HEK293T (cell line): Measurements from ENCODE around the gene ALPL.

Experiments
- CTCF ChIA-PET: fragments of 350-600 bp; formaldehyde crosslinking; extraction: SDS; loops from one replicate; lab custom pipeline; 2021; ENCODE audit warnings: antibody characterized with exemption, inconsistent platforms; lab: Yijun Ruan, JAX
- POLR2A ChIA-PET: fragments of 350-600 bp; formaldehyde crosslinking; extraction: SDS; loops from one replicate; lab custom pipeline; 2020; ENCODE audit warnings: antibody characterized with exemption, inconsistent platforms; lab: Yijun Ruan, JAX
- DNase-seq: peaks from one replicate; pipeline ENCODE4 v3.0.0; 2012; ENCODE audit warnings: mixed read lengths; ENCODE audit errors: extremely low spot score
- ARNT ChIP-seq: fragments of 450-650 bp; IDR thresholded peaks from 2 replicates; pipeline ENCODE4 v1.6.1; 2017; ENCODE audit warnings: mild to moderate bottlenecking
- BHLHE40 ChIP-seq: fragments of 450-650 bp; IDR thresholded peaks from 2 replicates; pipeline ENCODE4 v1.6.1; 2016; ENCODE audit warnings: mild to moderate bottlenecking, moderate library complexity, borderline replicate concordance
- CTBP1 ChIP-seq: fragments of 450-650 bp; IDR thresholded peaks from 2 replicates; pipeline ENCODE4 v1.6.1; 2016; ENCODE audit warnings: borderline replicate concordance
- ELF4 ChIP-seq: fragments of 450-650 bp; IDR thresholded peaks from 2 replicates; pipeline ENCODE4 v1.6.1; 2017; ENCODE audit warnings: antibody characterized with exemption
- FOXA1 ChIP-seq: fragments of 450-650 bp; IDR thresholded peaks from 2 replicates; pipeline ENCODE4 v1.6.1; 2016; ENCODE audit warnings: mild to moderate bottlenecking
- FOXK2 ChIP-seq: fragments of 450-650 bp; IDR thresholded peaks from 2 replicates; pipeline ENCODE4 v1.6.1; 2016; ENCODE audit warnings: mild to moderate bottlenecking
- FOXM1 ChIP-seq: fragments of 450-650 bp; IDR thresholded peaks from 2 replicates; pipeline ENCODE4 v1.6.1; 2017; ENCODE audit warnings: mild to moderate bottlenecking, borderline replicate concordance
- HDGF ChIP-seq: fragments of 450-650 bp; IDR thresholded peaks from 2 replicates; pipeline ENCODE4 v1.6.1; 2017; ENCODE audit warnings: antibody characterized with exemption, borderline replicate concordance
- L3MBTL2 ChIP-seq: fragments of 450-650 bp; conservative IDR thresholded peaks from 2 replicates; pipeline ENCODE4 v1.6.1; 2016; ENCODE audit warnings: mild to moderate bottlenecking
- LEF1 ChIP-seq: fragments of 450-650 bp; IDR thresholded peaks from 2 replicates; pipeline ENCODE4 v1.6.1; 2017; ENCODE audit warnings: mild to moderate bottlenecking, borderline replicate concordance
- NFRKB ChIP-seq: fragments of 450-650 bp; IDR thresholded peaks from 2 replicates; pipeline ENCODE4 v1.6.1; 2016; ENCODE audit warnings: mild to moderate bottlenecking, moderate library complexity
- SP1 ChIP-seq: fragments of 450-650 bp; IDR thresholded peaks from 2 replicates; pipeline ENCODE4 v1.6.1; 2017
- SUZ12 ChIP-seq: fragments of 450-650 bp; IDR thresholded peaks from 2 replicates; pipeline ENCODE4 v1.6.1; 2016; ENCODE audit warnings: mild to moderate bottlenecking
- TARDBP ChIP-seq: fragments of 450-650 bp; IDR thresholded peaks from 2 replicates; pipeline ENCODE4 v1.6.1; 2016
- ZNF384 ChIP-seq: fragments of 450-650 bp; IDR thresholded peaks from 2 replicates; pipeline ENCODE4 v1.6.1; 2016
- TF ChIP-seq, protein P1 (sequence below): fragments of 450-650 bp; IDR thresholded peaks from 2 replicates; pipeline ENCODE4 v1.6.1; 2016

The ALPL gene

DNA sequence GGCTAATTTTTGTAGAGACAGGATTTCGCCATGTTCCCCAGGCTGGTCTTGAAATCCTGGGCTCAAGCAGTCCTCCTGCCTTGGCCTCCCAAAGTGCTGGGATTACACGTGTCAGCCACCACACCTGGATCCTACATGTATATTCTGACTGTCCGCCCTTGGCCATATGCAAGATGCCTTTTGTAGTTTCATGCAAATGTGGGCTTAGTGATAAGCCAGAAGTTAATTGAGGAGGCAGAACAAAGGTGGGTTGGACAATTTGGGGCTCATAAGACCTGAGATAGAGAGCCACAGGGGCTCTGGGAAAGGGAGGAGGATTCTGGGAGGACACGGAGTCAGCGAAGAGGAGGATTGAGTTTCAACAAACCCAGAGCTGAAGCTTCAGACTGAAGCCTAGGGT, 24.9 kb downstream of the ALPL start:
- ChIA-PET POLR2A (no interaction called here), CTCF (interaction anchor here (1.2 kb wide), 1 partner anchor 25 kb away, joined by 3 read pairs; no protein-coding TSS in a partner anchor)
- no peak for DNase-seq
- TF ChIP-seq CTBP1 (no peak), ZNF384 (no peak), LEF1 (no peak), NFRKB (no peak)

DNA sequence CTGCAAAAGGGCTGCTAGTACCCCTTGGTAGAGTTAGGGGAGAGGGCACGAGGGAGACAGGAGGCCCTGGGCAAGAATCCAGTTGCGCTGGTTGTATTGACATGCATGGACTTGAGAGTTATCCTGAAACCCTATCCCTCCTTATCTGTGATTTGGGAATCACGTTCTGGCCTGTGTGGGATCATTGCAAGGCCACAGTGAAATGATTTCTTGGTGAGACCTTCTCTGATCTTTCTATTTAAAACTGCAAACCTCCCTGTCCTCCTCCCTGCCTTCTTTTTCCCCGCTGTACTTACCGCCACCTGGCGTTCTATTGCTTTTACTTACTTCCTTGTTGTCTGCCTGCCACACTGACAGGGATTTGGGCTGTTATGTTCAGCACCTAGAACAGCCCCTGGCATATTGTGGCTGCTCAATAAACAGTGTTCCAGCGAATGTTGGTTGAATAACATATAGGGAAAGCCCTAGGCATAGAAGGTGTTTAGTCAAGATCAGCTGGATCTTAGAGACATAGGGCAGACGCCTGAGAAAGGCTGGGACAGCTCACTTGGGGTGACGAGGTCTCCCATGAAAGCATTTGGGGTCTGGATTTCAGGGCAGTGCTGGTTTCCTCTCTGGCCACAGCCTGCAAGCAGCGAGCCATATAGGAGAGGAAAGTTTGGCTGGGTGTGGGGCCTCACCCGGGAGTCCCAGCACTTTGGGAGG, 25.6 kb downstream of the ALPL start:
- POLR2A ChIA-PET, result no interaction called here
- peak; percentile 71 for DNase-seq
- CTCF ChIA-PET, result interaction anchor here (0.6 to 1.2 kb wide), 4 partner anchors 14 to 57 kb away, joined by 3 to 5 read pairs (median 3); no protein-coding TSS in a partner anchor
- TF ChIP-seq ELF4, result 0 out of 2 replicates have a peak, but pooled peaks have one; percentile 16
- TF ChIP-seq ARNT, result no peak

DNA sequence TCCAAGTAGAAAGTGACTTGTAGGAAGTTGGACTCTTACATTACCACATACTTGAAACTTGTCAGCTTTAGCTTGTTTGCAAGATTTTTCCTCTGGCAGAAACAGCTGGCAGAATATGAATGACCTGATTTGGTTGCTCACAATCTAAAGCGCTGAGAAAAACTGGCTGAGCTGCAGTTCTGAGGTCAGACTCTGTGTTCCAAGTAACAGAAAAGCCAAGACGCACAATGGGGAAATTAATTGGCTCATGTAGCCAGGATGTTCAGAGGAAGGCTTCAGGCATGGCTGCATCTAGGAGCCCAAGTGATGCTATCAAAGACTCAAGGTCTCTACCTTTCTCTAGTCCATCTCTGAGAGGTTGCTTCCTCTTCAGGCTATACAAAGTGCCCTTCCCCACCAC, 27.0 kb downstream of the ALPL start:
- ChIA-PET POLR2A (no interaction called here), CTCF (interaction anchor here (0.6 to 2.0 kb wide), 3 partner anchors 30 to 345 kb away, joined by 4 to 5 read pairs (median 5); no protein-coding TSS in a partner anchor)
- no peak for DNase-seq
- TF ChIP-seq ZNF384, result no peak
- TF ChIP-seq L3MBTL2, result no peak
- no peak for TF ChIP-seq LEF1
- no peak for TF ChIP-seq ARNT
- no peak for TF ChIP-seq SUZ12
- TF ChIP-seq FOXM1, result no peak
- no peak for TF ChIP-seq TARDBP
- no peak for TF ChIP-seq HDGF
- TF ChIP-seq, protein P1, sequence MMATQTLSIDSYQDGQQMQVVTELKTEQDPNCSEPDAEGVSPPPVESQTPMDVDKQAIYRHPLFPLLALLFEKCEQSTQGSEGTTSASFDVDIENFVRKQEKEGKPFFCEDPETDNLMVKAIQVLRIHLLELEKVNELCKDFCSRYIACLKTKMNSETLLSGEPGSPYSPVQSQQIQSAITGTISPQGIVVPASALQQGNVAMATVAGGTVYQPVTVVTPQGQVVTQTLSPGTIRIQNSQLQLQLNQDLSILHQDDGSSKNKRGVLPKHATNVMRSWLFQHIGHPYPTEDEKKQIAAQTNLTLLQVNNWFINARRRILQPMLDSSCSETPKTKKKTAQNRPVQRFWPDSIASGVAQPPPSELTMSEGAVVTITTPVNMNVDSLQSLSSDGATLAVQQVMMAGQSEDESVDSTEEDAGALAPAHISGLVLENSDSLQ, result no peak
- TF ChIP-seq BHLHE40, result no peak
- TF ChIP-seq SP1, result no peak
- TF ChIP-seq FOXA1, result no peak
- TF ChIP-seq CTBP1, result no peak
- TF ChIP-seq NFRKB, result no peak
- TF ChIP-seq FOXK2, result no peak
- TF ChIP-seq ELF4, result no peak

DNA sequence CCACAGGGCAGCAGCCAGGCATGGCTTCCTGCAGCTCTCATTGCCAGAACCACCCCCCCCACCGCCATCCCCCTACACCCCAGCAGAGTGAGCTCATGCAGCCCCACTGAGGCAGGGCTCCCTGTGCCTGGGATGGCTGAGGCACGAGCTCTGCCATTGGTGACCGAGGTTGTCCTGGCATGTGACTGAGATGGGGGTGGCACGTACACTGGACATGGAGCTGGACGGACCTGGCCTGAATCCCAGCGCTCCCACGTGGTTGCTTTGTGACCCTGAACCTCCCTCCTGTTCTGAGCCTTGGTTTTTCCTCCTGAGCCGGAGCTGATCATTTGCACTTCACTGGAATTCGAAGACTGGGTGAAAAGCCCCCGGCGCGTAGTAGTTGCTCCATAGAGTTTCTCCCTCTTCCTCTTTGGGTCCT, 28.3 kb downstream of the ALPL start:
- ChIA-PET POLR2A (no interaction called here), CTCF (interaction anchor here (0.8 to 2.0 kb wide), 2 partner anchors 10 to 31 kb away, joined by 3 to 5 read pairs; no protein-coding TSS in a partner anchor)
- TF ChIP-seq SUZ12, result no peak
- TF ChIP-seq SP1, result no peak
- TF ChIP-seq ARNT, result no peak
- no peak for TF ChIP-seq LEF1
- TF ChIP-seq NFRKB, result no peak
- no peak for TF ChIP-seq CTBP1
- no peak for TF ChIP-seq ZNF384
- TF ChIP-seq ELF4, result no peak
- TF ChIP-seq TARDBP, result no peak
- TF ChIP-seq HDGF, result no peak
- TF ChIP-seq FOXK2, result no peak
- TF ChIP-seq, protein P1, result no peak
- no peak for TF ChIP-seq BHLHE40
- TF ChIP-seq FOXA1, result no peak
- no peak for TF ChIP-seq L3MBTL2
- TF ChIP-seq FOXM1, result no peak
- DNase-seq, result no peak

DNA sequence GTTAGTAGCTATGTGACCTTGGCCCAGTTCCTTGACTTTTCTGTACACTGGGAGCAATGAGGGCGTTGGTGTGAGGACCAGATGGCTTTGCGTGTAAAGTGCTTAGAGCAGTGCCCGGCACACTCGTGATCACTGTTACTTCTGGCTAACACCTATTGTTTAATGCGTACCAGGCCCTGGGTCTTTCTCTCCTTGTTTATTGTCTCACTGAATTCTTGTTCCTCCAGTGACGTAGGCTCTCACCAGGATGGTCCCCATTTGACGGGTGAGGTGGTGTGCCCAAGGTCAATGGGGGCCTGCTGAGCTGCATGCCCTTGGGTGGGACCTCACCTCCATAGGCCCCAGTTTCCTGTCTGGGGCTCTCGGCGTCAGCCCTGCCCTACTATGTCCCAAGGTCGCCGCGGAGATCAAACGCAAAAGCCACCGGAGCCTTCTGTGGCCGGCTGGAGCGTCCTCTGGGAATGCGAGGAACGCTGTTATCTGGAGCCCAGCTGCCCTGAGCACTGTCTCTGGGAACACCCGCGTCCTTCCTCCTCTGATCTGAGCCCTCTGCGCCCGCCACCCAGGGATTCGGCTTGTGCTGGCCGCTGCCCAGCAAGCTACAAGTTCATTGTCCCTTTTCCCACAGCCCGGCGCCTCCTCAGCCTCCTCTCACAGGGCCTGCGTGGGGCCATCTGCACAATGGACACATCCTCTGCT, 28.9 kb downstream of the ALPL start:
- TF ChIP-seq SUZ12 (no peak), SP1 (no peak), ZNF384 (no peak), HDGF (no peak), ARNT (no peak), FOXM1 (no peak), TARDBP (no peak), FOXA1 (no peak), L3MBTL2 (no peak), FOXK2 (no peak), CTBP1 (no peak), BHLHE40 (no peak), ELF4 (no peak), NFRKB (no peak), LEF1 (no peak)
- TF ChIP-seq, protein P1, result no peak
- no peak for DNase-seq
- CTCF ChIA-PET, result interaction anchor here (0.8 to 2.0 kb wide), 2 partner anchors 11 to 32 kb away, joined by 3 to 5 read pairs; no protein-coding TSS in a partner anchor
- POLR2A ChIA-PET, result no interaction called here

DNA sequence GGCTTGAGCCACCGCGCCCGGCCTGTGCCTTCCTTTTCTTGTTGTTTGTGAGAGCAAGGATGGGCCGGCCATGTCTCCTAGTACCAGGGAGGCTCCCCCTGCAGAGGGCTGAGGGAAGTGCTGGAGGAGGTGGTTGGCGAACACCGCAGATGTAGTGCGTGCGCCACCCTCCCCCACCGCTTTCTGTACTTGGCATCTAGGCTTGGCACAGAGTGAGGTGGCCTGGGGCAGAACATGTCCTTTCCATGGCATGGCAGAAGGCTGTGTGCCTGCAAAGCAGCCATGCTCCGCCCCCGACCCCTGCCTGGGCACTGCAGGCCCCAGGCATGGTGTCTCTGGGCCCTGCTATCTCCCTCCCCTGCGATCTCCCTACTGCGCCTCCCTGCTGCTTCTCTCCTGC, 30.7 kb downstream of the ALPL start:
- no peak for TF ChIP-seq ARNT
- TF ChIP-seq FOXK2, result no peak
- peak; percentile 32 for DNase-seq
- ChIA-PET CTCF (no interaction called here), POLR2A (no interaction called here)
